ENCODE data around the gene DNAJC12.
"Not testable (repeated sequence)": the region's sequence is repeated elsewhere in the genome, so short reads cannot be mapped to it uniquely, and the experiment has no call there.

Gene DNAJC12

GRCh38 chr10:67841737-67842136 lies 3.7 kb upstream of the DNAJC12 start:
- DNase-seq: no peak

- DNase-seq: no peak
These were observed 2.0 kb upstream of the DNAJC12 start for GRCh38 chr10:67839951-67840350.

GRCh38 chr10:67839511-67839910 lies 1.5 kb upstream of the DNAJC12 start:
- not testable (repeated sequence) for DNase-seq

- no peak for DNase-seq
These were observed 1.0 kb downstream of the DNAJC12 start for GRCh38 chr10:67836972-67837371.

- DNase-seq: no peak
These were observed 1.5 kb downstream of the DNAJC12 start for GRCh38 chr10:67836488-67836887.

- not testable (repeated sequence) for DNase-seq
These were observed 2.2 kb downstream of the DNAJC12 start for GRCh38 chr10:67835541-67836394.

- no peak for DNase-seq
These were observed 3.6 kb downstream of the DNAJC12 start for GRCh38 chr10:67834375-67834774.

GRCh38 chr10:67827811-67828210 lies 10.2 kb downstream of the DNAJC12 start:
- DNase-seq: no peak

GRCh38 chr10:67819768-67820204 lies 18.2 kb downstream of the DNAJC12 start:
- no peak for DNase-seq

GRCh38 chr10:67818323-67818722 lies 19.7 kb downstream of the DNAJC12 start:
- DNase-seq: no peak

- DNase-seq: no peak
These were observed 21.3 kb downstream of the DNAJC12 start for GRCh38 chr10:67816719-67817118.

- DNase-seq: no peak
These were observed 22.4 kb downstream of the DNAJC12 start for GRCh38 chr10:67815571-67816059.

- DNase-seq: no peak
These were observed 26.0 kb downstream of the DNAJC12 start for GRCh38 chr10:67812007-67812406.

GRCh38 chr10:67809107-67809506 lies 28.9 kb downstream of the DNAJC12 start:
- DNase-seq: no peak

GRCh38 chr10:67808704-67809103 lies 29.3 kb downstream of the DNAJC12 start:
- no peak for DNase-seq

GRCh38 chr10:67807855-67808456 lies 30.0 kb downstream of the DNAJC12 start:
- DNase-seq: no peak

GRCh38 chr10:67804395-67804678 lies 33.7 kb downstream of the DNAJC12 start:
- no peak for DNase-seq

GRCh38 chr10:67803588-67804394 lies 34.2 kb downstream of the DNAJC12 start:
- no peak for DNase-seq

- DNase-seq: no peak
These were observed 35.0 kb downstream of the DNAJC12 start for GRCh38 chr10:67802767-67803538.

GRCh38 chr10:67801118-67801517 lies 36.9 kb downstream of the DNAJC12 start:
- no peak for DNase-seq

GRCh38 chr10:67794909-67795460 lies 43.0 kb downstream of the DNAJC12 start:
- DNase-seq: no peak

- DNase-seq: no peak
These were observed 43.7 kb downstream of the DNAJC12 start for GRCh38 chr10:67794256-67794655.
